Heart left ventricle (tissue), 16 donors: ENCODE results near the gene N4BP3. TPM values are rescaled to one million over a fixed set of nuclear protein-coding genes. Genes with fewer than 3 reads are reported as not detected.

Experiments
- ATAC-seq, 4 donors: fragments of 200-7000 bp; cut with Tn5 transposase; one replicate each; pipeline ENCODE4 v1.9.1; 2020 to 2022; ENCODE audit warnings: moderate library complexity in 4 of 4, mild to moderate bottlenecking in 3 of 4, moderate number of reproducible peaks in 1 of 4
- DNase-seq, 5 donors: peaks; one replicate each; pipeline ENCODE4 v3.0.0-alpha.2; 2020
- H3K27ac ChIP-seq, 12 donors: fragments of 200-600 bp; sonication (generic) in 4 of 12; one replicate each; pipeline versions ENCODE4 v1.5.0 to v1.8.0; 2016 to 2022; ENCODE audit warnings: mild to moderate bottlenecking in 2 of 12
- H3K27me3 ChIP-seq, 9 donors: fragments of 200-600 bp; sonication (generic) in 2 of 9; one replicate each; pipeline versions ENCODE4 v1.5.1 to v1.8.0; 2016 to 2022; ENCODE audit warnings: mild to moderate bottlenecking in 3 of 9
- H3K36me3 ChIP-seq, 9 donors: fragments of 200-600 bp; sonication (generic) in 2 of 9; one replicate each; pipeline versions ENCODE4 v1.5.0 to v1.8.0; 2018 to 2022; ENCODE audit warnings: mild to moderate bottlenecking in 2 of 9
- H3K4me1 ChIP-seq, 12 donors: fragments of 200-600 bp; sonication (generic) in 4 of 12; one replicate each; pipeline versions ENCODE4 v1.5.0 to v1.8.0; 2016 to 2022; ENCODE audit warnings: mild to moderate bottlenecking in 3 of 12
- H3K4me3 ChIP-seq, 12 donors: fragments of 200-600 bp; sonication (generic) in 4 of 12; one replicate each; pipeline versions ENCODE4 v1.5.0 to v1.8.0; 2017 to 2022; ENCODE audit warnings: mild to moderate bottlenecking in 9 of 12, moderate library complexity in 4 of 12
- H3K9me3 ChIP-seq, 12 donors: fragments of 200-600 bp; sonication (generic) in 4 of 12; one replicate each; pipeline versions ENCODE4 v1.5.0 to v1.8.0; 2016 to 2022; ENCODE audit warnings: mild to moderate bottlenecking in 1 of 12
- CTCF ChIP-seq, 12 donors: fragments of 200-600 bp; sonication (generic) in 4 of 12; IDR thresholded peaks; one replicate each; pipeline versions ENCODE4 v1.5.0 to v1.8.0; 2018 to 2022; ENCODE audit warnings: antibody characterized with exemption in 12 of 12, mild to moderate bottlenecking in 5 of 12
- POLR2A ChIP-seq, 2 donors: fragments of 450-650 bp; IDR thresholded peaks; one replicate each; pipeline ENCODE4 v1.6.1; 2017; ENCODE audit warnings: antibody characterized with exemption in 2 of 2, mild to moderate bottlenecking in 2 of 2, moderate library complexity in 2 of 2
- WGBS, 4 donors: extraction: QIAGEN DNeasy Blood & Tissue Kit in 2 of 4; methylation state at CpG; one replicate each; pipeline versions ENCODE4 v1.1.5 to v1.1.7; 2013 to 2018; 5-methylcytosine and 5-hydroxymethylcytosine counted together
- intact Hi-C, 10 donors: fragments of 100-400 bp; cut with DNase I; formaldehyde crosslinking; loops; one replicate each; pipeline versions ENCODE4 v1.11.1 to v1.14.2; 2022
- polyA plus RNA-seq, 2 donors: library from polyadenylated mRNA; stranded (reverse); fragments of 200-250 nt; gene quantifications; one replicate each; pipeline ENCODE4 v1.2.3, GENCODE V29; 2013
- total RNA-seq, 9 donors: library from RNA; depleted of rRNA in 2 of 9; stranded (reverse); fragments of >200 nt in 2 of 9; fragmentation: NEBNext Ultra II Directional in 3 of 9; extraction: Animal tissue kit (Norgen Biotek cat#: 25700) in 3 of 9; gene quantifications; one replicate each; pipeline versions ENCODE4 v1.1.0 to v1.2.4, GENCODE V29; 2016 to 2023
- donor health status: ischemic (EF 13 %, LVEDD 7.1; RV severe dilation, severe dysfunction).
- donor health status: healthy with polysubstance abuse.
- donor health status: DM: no; HTN: yes; CAD: no.
- donor health status: DM: no; HTN: no; CAD: no.
- donor health status: ischemic (EF 25% LVEDD 6.9; RV normal size, moderate dysfunction).
- donor health status: ischemic (EF 25% LVEDD 5.7; RV mildly dilated, moderate dysfunction).
- donor health status: healthy.
- donor health status: DM: yes; HTN: yes; CAD: no.
- donor health status: ischemic (EF 35%, LVEDD 5.7; RV mildly dilated, moderate dysfunction).
- donor health status: nonischemic (EF 11% LVEDD 7.7; RV severe dilation, severe dysfunction).
- donor health status: DM: yes; HTN: yes; CAD: no.
- donor health status: PGD.
- donor health status: ischemic (EF 29% LVEDD 5.4; RV normal size, mild dysfunction).
- donor health status: nonischemic (EF 23%, LVEDD 6.1; RV moderate dilation, normal function).

Gene N4BP3
- total and polyA plus RNA-seq, 11 donors: 1.9 to 6.6 (median 2.8) TPM

DNA sequence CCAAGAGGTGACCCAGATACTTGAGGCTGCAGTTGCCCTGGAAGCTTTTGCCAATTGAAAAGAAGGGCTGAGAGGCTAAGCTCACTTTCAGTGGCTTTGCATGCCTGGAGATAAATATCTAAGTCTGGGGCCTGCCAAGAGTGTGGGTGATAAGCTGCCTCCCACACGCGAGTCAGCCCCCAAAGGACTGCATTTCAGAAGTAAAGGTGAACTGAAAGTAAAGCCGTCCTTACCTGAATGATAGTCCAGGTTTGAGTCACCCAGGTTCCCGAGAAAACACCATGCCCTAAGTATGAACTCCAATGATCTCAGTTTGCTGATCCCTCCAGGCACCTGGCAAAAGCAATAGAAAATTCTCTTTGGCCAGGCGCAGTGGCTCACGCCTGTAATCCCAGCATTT is 22.5 kb upstream of the N4BP3 start:
- H3K36me3 ChIP-seq: no peaks in the 10 kb centered on the region
- WGBS, 4 donors: 85 to 88% (median 86%) methylated on average over 6 of the region's 6 CpGs
- DNase-seq (no peak), ATAC-seq (no peak)
- H3K9me3 ChIP-seq: peaks cover 0 to 12% (median 0%) of the 10 kb centered on the region in 12 donors
- intact Hi-C loops: no loop called here
- no peak overlapping the region for H3K4me3 ChIP-seq
- TF ChIP-seq POLR2A (IDR thresholded peaks at IDR 0.05) (no peak), CTCF (IDR thresholded peaks at IDR 0.05) (no peak)
- H3K27me3 ChIP-seq: peaks cover 0 to 22% (median 7%) of the 10 kb centered on the region in 9 donors
- H3K27ac ChIP-seq: no peak overlapping the region
- H3K4me1 ChIP-seq: no peaks in the 10 kb centered on the region

GRCh38 chr5:178093134-178093533 is 20.2 kb upstream of the N4BP3 start:
- intact Hi-C loops: no loop called here
- 71 to 84% (median 80%) methylated on average over 2 of the region's 2 CpGs for WGBS, 4 donors

GRCh38 chr5:178094345-178094744 is 19.0 kb upstream of the N4BP3 start:
- DNase-seq (peak in 1 of 5 donors; percentile 7), ATAC-seq (no peak)
- TF ChIP-seq POLR2A (IDR thresholded peaks at IDR 0.05) (no peak), CTCF (IDR thresholded peaks at IDR 0.05) (no peak)
- H3K27me3 ChIP-seq: peaks cover 0 to 5% (median 0%) of the 10 kb centered on the region in 9 donors
- H3K27ac ChIP-seq: no peak overlapping the region
- intact Hi-C loops: no loop called here
- no peaks in the 10 kb centered on the region for H3K36me3 ChIP-seq
- H3K4me3 ChIP-seq: no peak overlapping the region
- no peaks in the 10 kb centered on the region for H3K4me1 ChIP-seq
- H3K9me3 ChIP-seq: peaks cover 0 to 12% (median 0%) of the 10 kb centered on the region in 12 donors
- 73 to 77% (median 77%) methylated on average over 9 of the region's 9 CpGs for WGBS, 4 donors

More at GRCh38 chr5:178093134-178093533, 20.2 kb upstream of the N4BP3 start:
- Histone ChIP-seq H3K27ac (no peak overlapping the region), H3K4me1 (no peaks in the 10 kb centered on the region), H3K4me3 (no peak overlapping the region), H3K9me3 (peaks cover 0 to 12% (median 0%) of the 10 kb centered on the region in 12 donors), H3K36me3 (no peaks in the 10 kb centered on the region), H3K27me3 (peaks cover 0 to 14% (median 0%) of the 10 kb centered on the region in 9 donors)
- no peak for DNase-seq
- no peak for ATAC-seq
- TF ChIP-seq POLR2A (IDR thresholded peaks at IDR 0.05): no peak

DNA sequence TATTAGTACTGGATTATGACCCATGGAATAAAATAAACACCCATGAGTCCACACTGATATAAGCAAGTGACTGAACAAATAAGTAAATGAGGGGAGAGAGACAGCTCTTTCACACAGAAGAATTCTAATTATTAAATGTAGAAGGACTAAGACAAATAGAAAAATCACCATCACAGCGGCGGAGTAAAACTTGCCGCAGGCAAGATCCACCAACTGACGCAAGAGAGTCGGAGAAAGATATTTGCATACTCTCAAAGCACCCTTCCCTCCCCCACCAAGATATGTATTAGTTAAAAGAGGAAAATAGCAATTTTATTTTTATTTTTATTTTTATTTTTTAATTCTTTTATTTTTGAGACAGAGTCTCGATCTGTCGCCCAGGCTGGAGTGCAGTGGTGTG is 14.6 kb upstream of the N4BP3 start:
- intact Hi-C loops: no loop called here
- DNase-seq: no peak
- TF ChIP-seq POLR2A (IDR thresholded peaks at IDR 0.05) (no peak), CTCF (IDR thresholded peaks at IDR 0.05) (no peak)
- H3K36me3 ChIP-seq: no peaks in the 10 kb centered on the region
- H3K27ac ChIP-seq: no peak overlapping the region
- ATAC-seq: no peak
- H3K27me3 ChIP-seq: peaks cover 0 to 5% (median 0%) of the 10 kb centered on the region in 9 donors
- no peak overlapping the region for H3K4me3 ChIP-seq
- H3K9me3 ChIP-seq: no peaks in the 10 kb centered on the region
- H3K4me1 ChIP-seq: no peaks in the 10 kb centered on the region
- WGBS, 4 donors: 92 to 95% (median 93%) methylated on average over 7 of the region's 7 CpGs

- no peak for TF ChIP-seq CTCF (IDR thresholded peaks at IDR 0.05)
- no peak for TF ChIP-seq POLR2A (IDR thresholded peaks at IDR 0.05)
- H3K27ac ChIP-seq: no peak overlapping the region
- H3K9me3 ChIP-seq: no peaks in the 10 kb centered on the region
- no peaks in the 10 kb centered on the region for H3K36me3 ChIP-seq
- DNase-seq (peak in 1 of 5 donors; percentile 52), ATAC-seq (no peak)
- no peak overlapping the region for H3K4me3 ChIP-seq
- no peaks in the 10 kb centered on the region for H3K27me3 ChIP-seq
- 85 to 91% (median 87%) methylated on average over 12 of the region's 12 CpGs for WGBS, 4 donors
- peaks cover 0 to 1% (median 0%) of the 10 kb centered on the region in 12 donors for H3K4me1 ChIP-seq
- intact Hi-C loops: no loop called here
These were observed 9.7 kb upstream of the N4BP3 start for GRCh38 chr5:178103612-178104011.
